Liver (tissue), 9 donors: Measurements from ENCODE around the gene AKR1C8. TPM values are rescaled to one million over a fixed set of nuclear protein-coding genes. Genes with fewer than 3 reads are reported as not detected.
"Not testable (repeated sequence)": the region's sequence is repeated elsewhere in the genome, so short reads cannot be mapped to it uniquely, and the experiment has no call there.

Experiments
- DNase-seq: peaks from one replicate; pipeline ENCODE4 v3.0.0-alpha.2; 2017; ENCODE audit warnings: low spot score
- H3K27ac ChIP-seq, 2 donors: one replicate each; pipeline ENCODE4 v1.7.0; 2013; ENCODE audit warnings: inconsistent platforms in 2 of 2, low read length in 2 of 2, control low read depth in 1 of 2, low read depth in 1 of 2, mild to moderate bottlenecking in 1 of 2
- H3K27me3 ChIP-seq, 4 donors: one replicate each; pipeline versions ENCODE4 v1.6.1 to v1.7.0; 2013; ENCODE audit warnings: low read length in 3 of 4, inconsistent platforms in 1 of 4, mild to moderate bottlenecking in 1 of 4, moderate library complexity in 1 of 4; ENCODE audit not compliant: control insufficient read depth in 4 of 4, insufficient read depth in 4 of 4
- H3K36me3 ChIP-seq, 4 donors: one replicate each; pipeline versions ENCODE4 v1.6.1 to v1.7.0; 2013; ENCODE audit warnings: low read length in 3 of 4, mild to moderate bottlenecking in 3 of 4, low read depth in 1 of 4, moderate library complexity in 1 of 4; ENCODE audit not compliant: control insufficient read depth in 4 of 4, insufficient read depth in 3 of 4
- H3K4me1 ChIP-seq, 4 donors: one replicate each; pipeline versions ENCODE4 v1.6.1 to v1.7.0; 2013; ENCODE audit warnings: low read length in 3 of 4, mild to moderate bottlenecking in 3 of 4, moderate library complexity in 1 of 4; ENCODE audit not compliant: control insufficient read depth in 4 of 4, insufficient read depth in 4 of 4
- H3K4me3 ChIP-seq, 3 donors: one replicate each; pipeline versions ENCODE4 v1.6.1 to v1.7.0; 2013; ENCODE audit warnings: low read length in 3 of 3, control low read depth in 1 of 3, low read depth in 1 of 3, mild to moderate bottlenecking in 1 of 3
- H3K9ac ChIP-seq, 2 donors: one replicate each; pipeline ENCODE4 v1.7.0; 2013; ENCODE audit warnings: low read length in 2 of 2, mild to moderate bottlenecking in 2 of 2, moderate library complexity in 2 of 2, control low read depth in 1 of 2, low read depth in 1 of 2
- H3K9me3 ChIP-seq, 4 donors: one replicate each; pipeline versions ENCODE4 v1.6.1 to v1.7.0; 2013; ENCODE audit warnings: low read length in 3 of 4; ENCODE audit not compliant: control insufficient read depth in 4 of 4
- ATF3 ChIP-seq: IDR thresholded peaks from 2 replicates; pipeline ENCODE4 v1.6.1; 2016; ENCODE audit warnings: antibody characterized with exemption
- CTCF ChIP-seq: fragments of 150-350 bp; IDR thresholded peaks from 2 replicates; pipeline ENCODE4 v1.5.1; 2017; ENCODE audit warnings: improper control_type of control experiment, low read depth, low read length; ENCODE audit not compliant: missing input control
- EGR1 ChIP-seq, 2 donors: IDR thresholded peaks; 2 replicates each; pipeline ENCODE4 v1.6.1; 2016 to 2018; ENCODE audit warnings: antibody characterized with exemption in 2 of 2, low read depth in 2 of 2
- FOXA1 ChIP-seq: IDR thresholded peaks from 2 replicates; pipeline ENCODE4 v1.6.1; 2016; ENCODE audit warnings: antibody characterized with exemption
- GABPA ChIP-seq, 2 donors: IDR thresholded peaks in 1 of 2; conservative IDR thresholded peaks in 1 of 2; 2 replicates each; pipeline ENCODE4 v1.6.1; 2016; ENCODE audit warnings: antibody characterized with exemption in 2 of 2, mild to moderate bottlenecking in 1 of 2, moderate library complexity in 1 of 2
- HNF4A ChIP-seq, 2 donors: conservative IDR thresholded peaks; 2 replicates each; pipeline ENCODE4 v1.6.1; 2016; ENCODE audit warnings: antibody characterized with exemption in 2 of 2, mild to moderate bottlenecking in 2 of 2
- HNF4G ChIP-seq: IDR thresholded peaks from 2 replicates; pipeline ENCODE4 v1.6.1; 2016; ENCODE audit warnings: antibody characterized with exemption
- JUND ChIP-seq, 2 donors: IDR thresholded peaks; 2 replicates each; pipeline ENCODE4 v1.6.1; 2016; ENCODE audit warnings: antibody characterized with exemption in 2 of 2
- MAX ChIP-seq: IDR thresholded peaks from 2 replicates; pipeline ENCODE4 v1.6.1; 2016; ENCODE audit warnings: antibody characterized with exemption
- REST ChIP-seq: IDR thresholded peaks from 2 replicates; pipeline ENCODE4 v1.6.1; 2016; ENCODE audit warnings: antibody characterized with exemption, mild to moderate bottlenecking
- RXRA ChIP-seq, 2 donors: IDR thresholded peaks; 2 replicates each; pipeline ENCODE4 v1.6.1; 2017 to 2018; ENCODE audit warnings: antibody characterized with exemption in 2 of 2, mild to moderate bottlenecking in 1 of 2
- SP1 ChIP-seq: IDR thresholded peaks from 2 replicates; pipeline ENCODE4 v1.6.1; 2018; ENCODE audit warnings: antibody characterized with exemption, mild to moderate bottlenecking
- YY1 ChIP-seq: IDR thresholded peaks from 2 replicates; pipeline ENCODE4 v1.6.1; 2016; ENCODE audit warnings: antibody characterized with exemption, mild to moderate bottlenecking
- WGBS: extraction: QIAGEN DNeasy Blood & Tissue Kit; methylation state at CpG from one replicate; pipeline ENCODE4 v1.1.7; 2013; 5-methylcytosine and 5-hydroxymethylcytosine counted together
- polyA plus RNA-seq, 2 donors: library from polyadenylated mRNA; stranded (reverse) in 1 of 2; unstranded in 1 of 2; fragments of 200-250 nt in 1 of 2; fragments of >200 nt in 1 of 2; fragmentation: Nextera tagmentation in 1 of 2; extraction: Ambion mirVana in 1 of 2; gene quantifications; one replicate each; pipeline versions ENCODE4 v1.2.1 to v1.2.3, GENCODE V29; 2013 to 2015
- total RNA-seq, 2 donors: library from RNA; depleted of rRNA; stranded (reverse); fragments of >200 nt; gene quantifications; one replicate each; pipeline ENCODE4 v1.2.3, GENCODE V29; 2014
- donor health status: healthy.
- donor health status: healthy.
- donor health status: healthy.
- donor health status: healthy.
- donor health status: healthy.

Gene AKR1C8
- total and polyA plus RNA-seq, 4 donors, result 2.5 to 28.5 (median 19.2) TPM; not detected in 1

GRCh38 chr10:5183923-5184322 lies 1.0 kb downstream of the AKR1C8 start:
- peak overlapping the region; percentile 66 to 79 for H3K27ac ChIP-seq
- no peaks in the 10 kb centered on the region for H3K9me3 ChIP-seq
- peak overlapping the region; percentile 59 to 90 (median 67) for H3K4me3 ChIP-seq
- peaks cover 0 to 5% (median 1%) of the 10 kb centered on the region in 4 donors for H3K36me3 ChIP-seq
- H3K27me3 ChIP-seq, result no peaks in the 10 kb centered on the region
- TF ChIP-seq HNF4A (conservative IDR thresholded peaks at IDR 0.05) (peak in 1 of 2 donors; percentile 22), REST (no peak)
- no peak for DNase-seq
- 27% methylated on average over 2 of the region's 2 CpGs for WGBS
- H3K9ac ChIP-seq, result peak overlapping the region; percentile 80 to 99
- peaks cover 3 to 48% (median 30%) of the 10 kb centered on the region in 4 donors for H3K4me1 ChIP-seq

GRCh38 chr10:5180503-5180902 lies 4.4 kb downstream of the AKR1C8 start:
- H3K4me1 ChIP-seq, result peaks cover 0 to 19% (median 5%) of the 10 kb centered on the region in 4 donors
- not testable (repeated sequence) for H3K27ac ChIP-seq, H3K4me3 ChIP-seq, DNase-seq, H3K9ac ChIP-seq, H3K9me3 ChIP-seq, H3K27me3 ChIP-seq, H3K36me3 ChIP-seq
- WGBS, result 93% methylated on average over 12 of the region's 12 CpGs

- not testable (repeated sequence) for H3K36me3 ChIP-seq, H3K9me3 ChIP-seq, DNase-seq, H3K9ac ChIP-seq, H3K4me1 ChIP-seq, H3K27me3 ChIP-seq, H3K4me3 ChIP-seq, H3K27ac ChIP-seq
- 72% methylated on average over 3 of the region's 3 CpGs for WGBS
Measured at GRCh38 chr10:5175581-5175980, 9.4 kb downstream of the AKR1C8 start.

GRCh38 chr10:5168897-5169420 lies 16.0 kb downstream of the AKR1C8 start:
- peaks cover 3 to 45% (median 36%) of the 10 kb centered on the region in 4 donors for H3K36me3 ChIP-seq
- H3K4me3 ChIP-seq, result no peak overlapping the region
- no peaks in the 10 kb centered on the region for H3K27me3 ChIP-seq
- peaks cover 0 to 4% (median 0%) of the 10 kb centered on the region in 4 donors for H3K4me1 ChIP-seq
- H3K9ac ChIP-seq, result no peak overlapping the region
- no peak for DNase-seq
- no peak overlapping the region for H3K27ac ChIP-seq
- 81% methylated on average over 5 of the region's 5 CpGs for WGBS
- H3K9me3 ChIP-seq, result peaks cover 0 to 11% (median 4%) of the 10 kb centered on the region in 4 donors
- no peak for TF ChIP-seq RXRA (IDR thresholded peaks at IDR 0.05)
- no peak for TF ChIP-seq MAX
- no peak for TF ChIP-seq GABPA (IDR thresholded peaks at IDR 0.05 in 1 of 2, conservative IDR thresholded peaks at IDR 0.05 in 1 of 2)
- no peak for TF ChIP-seq SP1
- no peak for TF ChIP-seq ATF3
- TF ChIP-seq EGR1 (IDR thresholded peaks at IDR 0.05; ENCODE audit: low read depth in 2 of 2), result no peak
- TF ChIP-seq REST, result no peak
- TF ChIP-seq HNF4G, result no peak
- TF ChIP-seq JUND (IDR thresholded peaks at IDR 0.05), result no peak
- no peak for TF ChIP-seq YY1
- TF ChIP-seq FOXA1, result no peak
- TF ChIP-seq CTCF, result no peak
